ENCODE results near the gene MAP3K3. TPM values are rescaled to one million over a fixed set of nuclear protein-coding genes. Genes with fewer than 3 reads are reported as not detected.

Gene MAP3K3
- total and polyA plus RNA-seq, 2 experiments from 2014 or later = 6.1 to 24.6 TPM

- Histone ChIP-seq H3K4me2 (peak overlapping the region; percentile 5), H2AFZ (no peak overlapping the region), H3K4me3 (no peak overlapping the region), H3F3A (replicated peaks; ENCODE audit: low read depth) (no peaks in the 10 kb centered on the region), H3K9me2 (ENCODE audit: insufficient read depth) (no peaks in the 10 kb centered on the region), H3K4me1 (ENCODE audit: insufficient read depth) (peaks cover 24% of the 10 kb centered on the region), H3K27me3 (ENCODE audit: insufficient read depth) (no peaks in the 10 kb centered on the region), H3K27ac (ENCODE audit: low read depth) (peak overlapping the region; percentile 5; the same call in 1 of the 2 replicates), H4K20me1 (replicated peaks; ENCODE audit: insufficient read depth) (peaks cover 12% of the 10 kb centered on the region; the same call in 1 of the 2 replicates), H3K36me3 (ENCODE audit: insufficient read depth) (no peaks in the 10 kb centered on the region), H3K79me2 (replicated peaks; ENCODE audit: insufficient read depth) (peaks cover 44% of the 10 kb centered on the region)
- peak; percentile 19 for DNase-seq (ENCODE audit: low spot score)
- Mint-ChIP-seq H3K36me3 (ENCODE audit: low read depth) (peaks cover 5% of the 10 kb centered on the region; the same call in 2 of the 3 replicates), H3K27me3 (ENCODE audit: insufficient read depth, low read depth, poor library complexity) (no peaks in the 10 kb centered on the region), H3K4me1 (peaks cover 25% of the 10 kb centered on the region), H3K4me3 (no peak overlapping the region), H3K9me3 (no peaks in the 10 kb centered on the region), H3K27ac (peak overlapping the region; percentile 42; the same call in 1 of the 2 replicates)
- no peak for TF ChIP-seq EZH2phosphoT487 (IDR thresholded peaks at IDR 0.05; ENCODE audit: unreplicated experiment)
- no peak for TF ChIP-seq ETS1 (IDR thresholded peaks at IDR 0.05)
- TF ChIP-seq, protein P1, sequence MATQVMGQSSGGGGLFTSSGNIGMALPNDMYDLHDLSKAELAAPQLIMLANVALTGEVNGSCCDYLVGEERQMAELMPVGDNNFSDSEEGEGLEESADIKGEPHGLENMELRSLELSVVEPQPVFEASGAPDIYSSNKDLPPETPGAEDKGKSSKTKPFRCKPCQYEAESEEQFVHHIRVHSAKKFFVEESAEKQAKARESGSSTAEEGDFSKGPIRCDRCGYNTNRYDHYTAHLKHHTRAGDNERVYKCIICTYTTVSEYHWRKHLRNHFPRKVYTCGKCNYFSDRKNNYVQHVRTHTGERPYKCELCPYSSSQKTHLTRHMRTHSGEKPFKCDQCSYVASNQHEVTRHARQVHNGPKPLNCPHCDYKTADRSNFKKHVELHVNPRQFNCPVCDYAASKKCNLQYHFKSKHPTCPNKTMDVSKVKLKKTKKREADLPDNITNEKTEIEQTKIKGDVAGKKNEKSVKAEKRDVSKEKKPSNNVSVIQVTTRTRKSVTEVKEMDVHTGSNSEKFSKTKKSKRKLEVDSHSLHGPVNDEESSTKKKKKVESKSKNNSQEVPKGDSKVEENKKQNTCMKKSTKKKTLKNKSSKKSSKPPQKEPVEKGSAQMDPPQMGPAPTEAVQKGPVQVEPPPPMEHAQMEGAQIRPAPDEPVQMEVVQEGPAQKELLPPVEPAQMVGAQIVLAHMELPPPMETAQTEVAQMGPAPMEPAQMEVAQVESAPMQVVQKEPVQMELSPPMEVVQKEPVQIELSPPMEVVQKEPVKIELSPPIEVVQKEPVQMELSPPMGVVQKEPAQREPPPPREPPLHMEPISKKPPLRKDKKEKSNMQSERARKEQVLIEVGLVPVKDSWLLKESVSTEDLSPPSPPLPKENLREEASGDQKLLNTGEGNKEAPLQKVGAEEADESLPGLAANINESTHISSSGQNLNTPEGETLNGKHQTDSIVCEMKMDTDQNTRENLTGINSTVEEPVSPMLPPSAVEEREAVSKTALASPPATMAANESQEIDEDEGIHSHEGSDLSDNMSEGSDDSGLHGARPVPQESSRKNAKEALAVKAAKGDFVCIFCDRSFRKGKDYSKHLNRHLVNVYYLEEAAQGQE (IDR thresholded peaks at IDR 0.05; ENCODE audit: unreplicated experiment) = no peak
- no peak for TF ChIP-seq ZNF331 (CRISPR knock-in tag; IDR thresholded peaks at IDR 0.05; ENCODE audit: low read depth)
- no peak for TF ChIP-seq NANOG (IDR thresholded peaks at IDR 0.05; ENCODE audit: borderline replicate concordance)
- TF ChIP-seq ZNF114 (CRISPR knock-in tag; IDR thresholded peaks at IDR 0.05) = no peak
- no peak for TF ChIP-seq STAT1 (IDR thresholded peaks at IDR 0.05; ENCODE audit: unreplicated experiment)
- TF ChIP-seq, protein P2, sequence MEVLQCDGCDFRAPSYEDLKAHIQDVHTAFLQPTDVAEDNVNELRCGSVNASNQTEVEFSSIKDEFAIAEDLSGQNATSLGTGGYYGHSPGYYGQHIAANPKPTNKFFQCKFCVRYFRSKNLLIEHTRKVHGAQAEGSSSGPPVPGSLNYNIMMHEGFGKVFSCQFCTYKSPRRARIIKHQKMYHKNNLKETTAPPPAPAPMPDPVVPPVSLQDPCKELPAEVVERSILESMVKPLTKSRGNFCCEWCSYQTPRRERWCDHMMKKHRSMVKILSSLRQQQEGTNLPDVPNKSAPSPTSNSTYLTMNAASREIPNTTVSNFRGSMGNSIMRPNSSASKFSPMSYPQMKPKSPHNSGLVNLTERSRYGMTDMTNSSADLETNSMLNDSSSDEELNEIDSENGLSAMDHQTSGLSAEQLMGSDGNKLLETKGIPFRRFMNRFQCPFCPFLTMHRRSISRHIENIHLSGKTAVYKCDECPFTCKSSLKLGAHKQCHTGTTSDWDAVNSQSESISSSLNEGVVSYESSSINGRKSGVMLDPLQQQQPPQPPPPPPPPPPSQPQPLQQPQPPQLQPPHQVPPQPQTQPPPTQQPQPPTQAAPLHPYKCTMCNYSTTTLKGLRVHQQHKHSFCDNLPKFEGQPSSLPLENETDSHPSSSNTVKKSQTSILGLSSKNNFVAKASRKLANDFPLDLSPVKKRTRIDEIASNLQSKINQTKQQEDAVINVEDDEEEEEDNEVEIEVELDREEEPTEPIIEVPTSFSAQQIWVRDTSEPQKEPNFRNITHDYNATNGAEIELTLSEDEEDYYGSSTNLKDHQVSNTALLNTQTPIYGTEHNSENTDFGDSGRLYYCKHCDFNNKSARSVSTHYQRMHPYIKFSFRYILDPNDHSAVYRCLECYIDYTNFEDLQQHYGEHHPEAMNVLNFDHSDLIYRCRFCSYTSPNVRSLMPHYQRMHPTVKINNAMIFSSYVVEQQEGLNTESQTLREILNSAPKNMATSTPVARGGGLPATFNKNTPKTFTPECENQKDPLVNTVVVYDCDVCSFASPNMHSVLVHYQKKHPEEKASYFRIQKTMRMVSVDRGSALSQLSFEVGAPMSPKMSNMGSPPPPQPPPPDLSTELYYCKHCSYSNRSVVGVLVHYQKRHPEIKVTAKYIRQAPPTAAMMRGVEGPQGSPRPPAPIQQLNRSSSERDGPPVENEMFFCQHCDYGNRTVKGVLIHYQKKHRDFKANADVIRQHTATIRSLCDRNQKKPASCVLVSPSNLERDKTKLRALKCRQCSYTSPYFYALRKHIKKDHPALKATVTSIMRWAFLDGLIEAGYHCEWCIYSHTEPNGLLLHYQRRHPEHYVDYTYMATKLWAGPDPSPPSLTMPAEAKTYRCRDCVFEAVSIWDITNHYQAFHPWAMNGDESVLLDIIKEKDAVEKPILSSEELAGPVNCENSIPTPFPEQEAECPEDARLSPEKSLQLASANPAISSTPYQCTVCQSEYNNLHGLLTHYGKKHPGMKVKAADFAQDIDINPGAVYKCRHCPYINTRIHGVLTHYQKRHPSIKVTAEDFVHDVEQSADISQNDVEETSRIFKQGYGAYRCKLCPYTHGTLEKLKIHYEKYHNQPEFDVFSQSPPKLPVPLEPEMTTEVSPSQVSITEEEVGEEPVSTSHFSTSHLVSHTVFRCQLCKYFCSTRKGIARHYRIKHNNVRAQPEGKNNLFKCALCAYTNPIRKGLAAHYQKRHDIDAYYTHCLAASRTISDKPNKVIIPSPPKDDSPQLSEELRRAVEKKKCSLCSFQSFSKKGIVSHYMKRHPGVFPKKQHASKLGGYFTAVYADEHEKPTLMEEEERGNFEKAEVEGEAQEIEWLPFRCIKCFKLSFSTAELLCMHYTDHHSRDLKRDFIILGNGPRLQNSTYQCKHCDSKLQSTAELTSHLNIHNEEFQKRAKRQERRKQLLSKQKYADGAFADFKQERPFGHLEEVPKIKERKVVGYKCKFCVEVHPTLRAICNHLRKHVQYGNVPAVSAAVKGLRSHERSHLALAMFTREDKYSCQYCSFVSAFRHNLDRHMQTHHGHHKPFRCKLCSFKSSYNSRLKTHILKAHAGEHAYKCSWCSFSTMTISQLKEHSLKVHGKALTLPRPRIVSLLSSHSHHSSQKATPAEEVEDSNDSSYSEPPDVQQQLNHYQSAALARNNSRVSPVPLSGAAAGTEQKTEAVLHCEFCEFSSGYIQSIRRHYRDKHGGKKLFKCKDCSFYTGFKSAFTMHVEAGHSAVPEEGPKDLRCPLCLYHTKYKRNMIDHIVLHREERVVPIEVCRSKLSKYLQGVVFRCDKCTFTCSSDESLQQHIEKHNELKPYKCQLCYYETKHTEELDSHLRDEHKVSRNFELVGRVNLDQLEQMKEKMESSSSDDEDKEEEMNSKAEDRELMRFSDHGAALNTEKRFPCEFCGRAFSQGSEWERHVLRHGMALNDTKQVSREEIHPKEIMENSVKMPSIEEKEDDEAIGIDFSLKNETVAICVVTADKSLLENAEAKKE (CRISPR knock-in tag; IDR thresholded peaks at IDR 0.05) = no peak
- no peak for TF ChIP-seq POLR2AphosphoS5 (IDR thresholded peaks at IDR 0.05; ENCODE audit: low read depth)
- TF ChIP-seq, protein P3, sequence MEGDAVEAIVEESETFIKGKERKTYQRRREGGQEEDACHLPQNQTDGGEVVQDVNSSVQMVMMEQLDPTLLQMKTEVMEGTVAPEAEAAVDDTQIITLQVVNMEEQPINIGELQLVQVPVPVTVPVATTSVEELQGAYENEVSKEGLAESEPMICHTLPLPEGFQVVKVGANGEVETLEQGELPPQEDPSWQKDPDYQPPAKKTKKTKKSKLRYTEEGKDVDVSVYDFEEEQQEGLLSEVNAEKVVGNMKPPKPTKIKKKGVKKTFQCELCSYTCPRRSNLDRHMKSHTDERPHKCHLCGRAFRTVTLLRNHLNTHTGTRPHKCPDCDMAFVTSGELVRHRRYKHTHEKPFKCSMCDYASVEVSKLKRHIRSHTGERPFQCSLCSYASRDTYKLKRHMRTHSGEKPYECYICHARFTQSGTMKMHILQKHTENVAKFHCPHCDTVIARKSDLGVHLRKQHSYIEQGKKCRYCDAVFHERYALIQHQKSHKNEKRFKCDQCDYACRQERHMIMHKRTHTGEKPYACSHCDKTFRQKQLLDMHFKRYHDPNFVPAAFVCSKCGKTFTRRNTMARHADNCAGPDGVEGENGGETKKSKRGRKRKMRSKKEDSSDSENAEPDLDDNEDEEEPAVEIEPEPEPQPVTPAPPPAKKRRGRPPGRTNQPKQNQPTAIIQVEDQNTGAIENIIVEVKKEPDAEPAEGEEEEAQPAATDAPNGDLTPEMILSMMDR (conservative IDR thresholded peaks at IDR 0.05; ENCODE audit: low read depth in 2 of 2) = no peak
- no peak for TF ChIP-seq JUNB (IDR thresholded peaks at IDR 0.05; ENCODE audit: unreplicated experiment)
- TF ChIP-seq CREB1 (CRISPR knock-in tag; IDR thresholded peaks at IDR 0.05; ENCODE audit: low read depth) = no peak
- TF ChIP-seq EZH2 (IDR thresholded peaks at IDR 0.05; ENCODE audit: low read depth, unreplicated experiment) = no peak
- peak; percentile 68 for ATAC-seq
Measured at GRCh38 chr17:63631626-63632025, 9.4 kb downstream of the MAP3K3 start.
